Trophoblast cell (in vitro differentiated cells and primary cell): ENCODE measurements around the gene PATZ1.

Experiments
- DNase-seq, 2 donors: peaks; one replicate each; pipeline ENCODE4 v3.0.0-alpha.2; 2016
- H2AFZ ChIP-seq: 2 replicates; pipeline ENCODE4 v1.6.1; 2013; ENCODE audit warnings: low read length, moderate library complexity, mild to moderate bottlenecking; ENCODE audit not compliant: insufficient read depth, poor library complexity
- H2AK5ac ChIP-seq: 2 replicates; pipeline ENCODE4 v1.6.1; 2013; ENCODE audit warnings: mild to moderate bottlenecking, low read length
- H2BK120ac ChIP-seq: 2 replicates; pipeline ENCODE4 v1.6.1; 2013; ENCODE audit warnings: low read length, mild to moderate bottlenecking, moderate library complexity; ENCODE audit not compliant: insufficient read depth, poor library complexity
- H2BK12ac ChIP-seq: 2 replicates; pipeline ENCODE4 v1.6.1; 2013; ENCODE audit warnings: mild to moderate bottlenecking, low read length, moderate library complexity
- H2BK5ac ChIP-seq: 2 replicates; pipeline ENCODE4 v1.6.1; 2013; ENCODE audit warnings: low read length, low read depth, moderate library complexity, mild to moderate bottlenecking; ENCODE audit not compliant: poor library complexity
- H3K14ac ChIP-seq: 2 replicates; pipeline ENCODE4 v1.6.1; 2013; ENCODE audit warnings: mild to moderate bottlenecking, low read length
- H3K18ac ChIP-seq: 2 replicates; pipeline ENCODE4 v1.6.1; 2013; ENCODE audit warnings: mild to moderate bottlenecking, low read length
- H3K23ac ChIP-seq: 2 replicates; pipeline ENCODE4 v1.6.1; 2013; ENCODE audit warnings: low read length
- H3K27ac ChIP-seq: 2 replicates; pipeline ENCODE4 v1.5.1; 2013; ENCODE audit warnings: low read depth, mild to moderate bottlenecking, inconsistent platforms, low read length, moderate library complexity
- H3K27me3 ChIP-seq: 2 replicates; pipeline ENCODE4 v1.6.1; 2013; ENCODE audit warnings: inconsistent platforms, mild to moderate bottlenecking, low read length, moderate library complexity; ENCODE audit not compliant: insufficient read depth
- H3K36me3 ChIP-seq, 2 experiments: 1 replicate in 1 of 2; 2 replicates in 1 of 2; pipeline ENCODE4 v1.6.1; 2013; ENCODE audit warnings: low read length in 2 of 2, mild to moderate bottlenecking in 2 of 2, moderate library complexity in 1 of 2; ENCODE audit not compliant: insufficient read depth in 2 of 2, control insufficient read depth in 1 of 2
- H3K4ac ChIP-seq: 2 replicates; pipeline ENCODE4 v1.6.1; 2013; ENCODE audit warnings: low read depth, mild to moderate bottlenecking, low read length, moderate library complexity
- H3K4me1 ChIP-seq, 2 experiments: 1 replicate in 1 of 2; 2 replicates in 1 of 2; pipeline ENCODE4 v1.6.1; 2013; ENCODE audit warnings: low read length in 2 of 2, mild to moderate bottlenecking in 2 of 2, moderate library complexity in 1 of 2; ENCODE audit not compliant: insufficient read depth in 2 of 2, control insufficient read depth in 1 of 2
- H3K4me2 ChIP-seq: 2 replicates; pipeline ENCODE4 v1.6.1; 2013; ENCODE audit warnings: inconsistent platforms, mild to moderate bottlenecking, low read length, moderate library complexity
- H3K4me3 ChIP-seq: 2 replicates; pipeline ENCODE4 v1.5.1; 2013; ENCODE audit warnings: mild to moderate bottlenecking, low read depth, low read length, inconsistent platforms
- H3K79me1 ChIP-seq: one replicate; pipeline ENCODE4 v1.6.1; 2013; ENCODE audit warnings: low read length
- H3K79me2 ChIP-seq: 2 replicates; pipeline ENCODE4 v1.6.1; 2013; ENCODE audit warnings: low read length, mild to moderate bottlenecking; ENCODE audit not compliant: control insufficient read depth, insufficient read depth, poor library complexity
- H3K9ac ChIP-seq: 2 replicates; pipeline ENCODE4 v1.6.1; 2013; ENCODE audit warnings: mild to moderate bottlenecking, low read length
- H3K9me3 ChIP-seq: 2 replicates; pipeline ENCODE4 v1.6.1; 2013; ENCODE audit warnings: low read depth, mild to moderate bottlenecking, control low read depth, inconsistent platforms, low read length; ENCODE audit not compliant: insufficient read depth
- H4K12ac ChIP-seq: 2 replicates; pipeline ENCODE4 v1.6.1; 2013; ENCODE audit warnings: low read depth, mild to moderate bottlenecking, low read length, moderate library complexity
- H4K8ac ChIP-seq: 2 replicates; pipeline ENCODE4 v1.6.1; 2013; ENCODE audit warnings: low read depth, mild to moderate bottlenecking, low read length, moderate library complexity
- H4K91ac ChIP-seq: one replicate; pipeline ENCODE4 v1.6.1; 2013; ENCODE audit warnings: low read depth, mild to moderate bottlenecking, low read length, moderate library complexity
- WGBS: extraction: QIAGEN DNeasy Blood & Tissue Kit; methylation state at CpG from one replicate; pipeline ENCODE4 v1.1.7; 2013; ENCODE audit warnings: missing lambda C conversion rate; ENCODE audit not compliant: insufficient read length, insufficient coverage; ENCODE audit errors: extremely low coverage; 5-methylcytosine and 5-hydroxymethylcytosine counted together

PATZ1 gene

DNA sequence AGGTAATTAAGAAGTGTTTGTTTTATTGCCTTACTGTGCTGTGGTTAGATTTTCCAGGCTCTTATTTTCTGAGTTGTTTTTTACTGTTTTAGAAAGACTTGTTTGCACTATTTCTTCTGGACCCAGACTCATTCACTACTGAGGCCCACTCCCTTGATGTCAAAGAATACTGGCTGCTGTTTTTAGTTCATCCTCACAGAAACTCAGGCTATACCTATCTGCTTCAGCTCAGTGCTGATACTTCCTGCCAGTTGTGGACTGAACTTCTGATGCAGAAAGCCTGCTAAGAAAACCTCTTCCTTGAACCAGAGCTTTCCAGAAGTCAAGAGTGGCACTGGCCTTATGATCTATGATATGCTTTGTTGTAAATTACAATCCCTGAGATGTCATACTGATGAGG, 38.0 kb downstream of the PATZ1 start:
- H2BK12ac ChIP-seq, result no peak overlapping the region
- H3K4ac ChIP-seq, result no peak overlapping the region
- H4K91ac ChIP-seq, result no peak overlapping the region
- no peak overlapping the region for H3K9ac ChIP-seq
- no peak overlapping the region for H2BK120ac ChIP-seq
- no peak overlapping the region for H4K8ac ChIP-seq
- no peak overlapping the region for H4K12ac ChIP-seq
- H3K9me3 ChIP-seq, result no peaks in the 10 kb centered on the region
- no peaks in the 10 kb centered on the region for H3K27me3 ChIP-seq
- no peak overlapping the region for H3K27ac ChIP-seq
- peaks cover 0 to 2% of the 10 kb centered on the region in 2 experiments for H3K4me1 ChIP-seq
- H3K23ac ChIP-seq, result no peak overlapping the region
- no peaks in the 10 kb centered on the region for H3K36me3 ChIP-seq
- H3K4me2 ChIP-seq, result no peak overlapping the region
- no peak overlapping the region for H3K4me3 ChIP-seq
- no peak for DNase-seq
- H3K79me1 ChIP-seq, result no peaks in the 10 kb centered on the region
- H2AK5ac ChIP-seq, result no peak overlapping the region
- no peak overlapping the region for H2BK5ac ChIP-seq
- H3K18ac ChIP-seq, result no peak overlapping the region
- no peak overlapping the region for H3K14ac ChIP-seq
- no peaks in the 10 kb centered on the region for H3K79me2 ChIP-seq
- no peak overlapping the region for H2AFZ ChIP-seq

DNA sequence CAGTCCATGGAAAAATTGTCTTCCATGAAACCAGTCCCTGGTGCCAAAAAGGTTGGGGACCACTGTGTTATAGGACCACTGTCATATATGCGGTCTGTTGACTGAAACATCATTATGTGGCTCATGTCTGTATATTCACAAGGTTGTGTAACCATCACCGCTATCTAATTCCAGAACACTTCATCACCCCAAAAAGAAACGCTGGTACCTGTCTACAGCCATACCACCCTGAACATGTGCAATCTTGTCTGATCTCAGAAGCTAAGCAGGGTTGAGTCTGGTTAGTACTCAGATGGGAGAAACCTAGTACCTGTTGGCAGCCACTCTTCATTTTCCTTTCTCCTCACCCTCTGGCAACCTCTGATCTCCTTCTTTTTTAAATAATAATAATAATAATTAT, 41.0 kb downstream of the PATZ1 start:
- H3K4me2 ChIP-seq, result no peak overlapping the region
- no peak for DNase-seq
- WGBS, result no CpG with 5 or more reads among the region's 3 CpGs

DNA sequence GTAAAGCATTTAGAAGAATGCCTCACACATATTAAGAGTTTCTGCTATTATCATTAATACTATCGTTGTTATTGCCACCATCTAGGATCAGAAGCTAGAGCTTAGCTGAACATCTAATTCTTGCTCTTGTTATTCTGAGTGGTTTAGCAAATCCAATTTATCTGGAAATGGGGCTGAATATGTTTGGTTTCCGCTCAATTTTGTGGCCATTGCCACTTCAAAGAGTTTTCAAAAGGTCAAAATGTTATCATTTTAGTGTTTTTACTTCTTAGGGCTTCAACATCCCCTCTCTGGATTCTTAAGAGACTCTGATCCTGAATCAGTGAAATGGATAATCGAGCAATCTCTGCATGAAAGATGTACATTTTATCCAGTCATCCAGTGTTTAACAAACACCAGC, 43.6 kb downstream of the PATZ1 start:
- Histone ChIP-seq H2AK5ac (no peak overlapping the region), H3K18ac (no peak overlapping the region), H3K36me3 (no peaks in the 10 kb centered on the region), H2BK12ac (no peak overlapping the region), H4K12ac (no peak overlapping the region), H3K27ac (no peak overlapping the region), H3K4me1 (no peaks in the 10 kb centered on the region), H3K79me2 (no peaks in the 10 kb centered on the region), H4K91ac (no peak overlapping the region), H3K23ac (no peak overlapping the region), H2BK120ac (no peak overlapping the region), H2AFZ (no peak overlapping the region), H3K79me1 (no peaks in the 10 kb centered on the region), H3K4me3 (no peak overlapping the region), H3K9me3 (no peaks in the 10 kb centered on the region), H3K27me3 (no peaks in the 10 kb centered on the region), H3K4ac (no peak overlapping the region), H4K8ac (no peak overlapping the region), H2BK5ac (no peak overlapping the region), H3K4me2 (no peak overlapping the region), H3K9ac (no peak overlapping the region), H3K14ac (no peak overlapping the region)
- no CpG with 5 or more reads among the region's 3 CpGs for WGBS
- DNase-seq, result no peak

More for the DNA sequence above, 41.0 kb downstream of the PATZ1 start:
- H3K4ac ChIP-seq, result no peak overlapping the region
- H4K91ac ChIP-seq, result no peak overlapping the region
- H3K27me3 ChIP-seq, result no peaks in the 10 kb centered on the region
- H2AK5ac ChIP-seq, result no peak overlapping the region
- no peak overlapping the region for H3K18ac ChIP-seq
- H3K23ac ChIP-seq, result no peak overlapping the region
- no peaks in the 10 kb centered on the region for H3K79me1 ChIP-seq
- H2BK12ac ChIP-seq, result no peak overlapping the region
- no peak overlapping the region for H2BK5ac ChIP-seq
- no peak overlapping the region for H2BK120ac ChIP-seq
- H3K36me3 ChIP-seq, result no peaks in the 10 kb centered on the region
- H3K4me3 ChIP-seq, result no peak overlapping the region
- H3K79me2 ChIP-seq, result no peaks in the 10 kb centered on the region
- H3K9me3 ChIP-seq, result no peaks in the 10 kb centered on the region
- no peak overlapping the region for H2AFZ ChIP-seq
- H3K4me1 ChIP-seq, result no peaks in the 10 kb centered on the region
- no peak overlapping the region for H3K27ac ChIP-seq
- H4K8ac ChIP-seq, result no peak overlapping the region
- no peak overlapping the region for H3K9ac ChIP-seq
- no peak overlapping the region for H3K14ac ChIP-seq
- no peak overlapping the region for H4K12ac ChIP-seq

DNA sequence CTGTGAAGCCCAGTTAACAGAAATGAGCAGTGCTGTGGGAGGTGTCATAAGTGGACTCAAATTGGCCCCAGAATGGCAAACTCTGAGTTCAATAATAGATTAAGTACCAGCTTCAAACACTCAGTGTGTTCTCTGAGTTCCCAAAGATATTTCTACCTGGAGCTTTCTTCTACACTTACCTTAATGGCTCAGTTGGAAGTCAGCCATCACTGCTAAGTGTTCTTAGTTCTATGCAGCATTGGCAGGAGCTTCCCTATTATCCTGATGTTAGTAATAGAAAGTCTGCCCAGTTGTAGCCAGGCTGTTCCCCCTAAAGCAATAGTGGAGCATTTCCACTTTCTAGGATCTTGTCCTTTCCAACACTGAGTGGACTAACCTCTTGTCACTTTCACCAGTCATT, 44.1 kb downstream of the PATZ1 start:
- Histone ChIP-seq H3K79me2 (no peaks in the 10 kb centered on the region), H4K12ac (no peak overlapping the region), H3K4me2 (no peak overlapping the region), H3K79me1 (no peaks in the 10 kb centered on the region), H3K9me3 (no peaks in the 10 kb centered on the region), H3K36me3 (no peaks in the 10 kb centered on the region), H2AK5ac (no peak overlapping the region), H3K14ac (no peak overlapping the region), H3K27ac (no peak overlapping the region), H4K8ac (no peak overlapping the region), H3K23ac (no peak overlapping the region), H2AFZ (no peak overlapping the region), H3K18ac (no peak overlapping the region), H3K4me3 (no peak overlapping the region), H3K9ac (no peak overlapping the region), H2BK12ac (no peak overlapping the region), H3K4me1 (no peaks in the 10 kb centered on the region), H4K91ac (no peak overlapping the region), H2BK5ac (no peak overlapping the region), H3K4ac (no peak overlapping the region), H2BK120ac (no peak overlapping the region), H3K27me3 (no peaks in the 10 kb centered on the region)
- DNase-seq, result no peak

DNA sequence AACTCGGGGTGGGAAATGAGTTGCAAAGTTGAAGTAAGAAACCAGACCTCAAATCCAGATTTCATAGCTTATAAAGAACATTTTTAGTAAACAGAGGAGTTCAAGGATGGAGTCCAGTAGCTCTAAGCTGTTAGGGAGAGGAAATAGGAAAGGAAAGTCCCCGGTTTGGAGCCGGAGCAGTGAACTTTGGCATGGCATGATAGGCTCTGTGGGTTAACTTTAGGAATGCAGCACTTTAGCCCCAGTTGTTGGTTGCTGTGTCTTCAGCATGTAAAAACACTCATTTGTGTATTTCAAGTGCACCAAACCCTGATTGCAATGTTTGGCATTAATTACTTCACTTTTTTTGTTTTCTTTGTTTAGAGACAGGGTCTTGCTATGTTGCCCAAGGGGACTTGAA, 45.2 kb downstream of the PATZ1 start:
- Histone ChIP-seq H2BK5ac (no peak overlapping the region), H2BK12ac (no peak overlapping the region), H3K4ac (no peak overlapping the region), H3K4me2 (no peak overlapping the region), H3K14ac (no peak overlapping the region), H3K4me1 (no peaks in the 10 kb centered on the region), H4K8ac (no peak overlapping the region), H3K4me3 (no peak overlapping the region), H3K36me3 (no peaks in the 10 kb centered on the region), H2AK5ac (no peak overlapping the region), H3K9me3 (no peaks in the 10 kb centered on the region), H4K12ac (no peak overlapping the region), H3K27me3 (no peaks in the 10 kb centered on the region), H3K9ac (no peak overlapping the region), H3K18ac (no peak overlapping the region), H4K91ac (no peak overlapping the region), H3K79me1 (no peaks in the 10 kb centered on the region), H3K23ac (no peak overlapping the region), H2AFZ (no peak overlapping the region), H3K27ac (no peak overlapping the region), H2BK120ac (no peak overlapping the region), H3K79me2 (no peaks in the 10 kb centered on the region)
- no peak for DNase-seq
- WGBS, result no CpG with 5 or more reads among the region's 3 CpGs
